ENCODE data around the gene LTBP2.

LTBP2 gene

DNA sequence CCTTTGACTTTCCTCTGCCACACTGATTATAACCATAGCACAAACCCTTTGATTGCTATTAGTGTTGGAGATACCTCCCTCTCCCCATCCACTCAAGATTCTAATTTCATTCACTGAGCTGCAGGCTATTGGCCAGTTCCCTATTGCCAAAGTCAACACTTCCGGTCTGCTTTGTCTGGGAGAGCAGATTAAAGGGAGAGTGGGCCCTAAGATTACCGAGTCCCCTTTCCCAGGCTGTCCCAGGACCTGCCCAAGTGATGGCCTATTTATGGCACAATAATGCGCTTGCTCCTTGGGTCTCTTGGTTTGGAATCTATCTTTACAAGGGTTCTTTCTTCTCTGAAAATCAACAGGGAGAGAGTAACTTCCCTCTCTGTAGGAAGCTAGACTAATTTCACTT is 42.9 kb upstream of the LTBP2 start:
- no peak for DNase-seq (ENCODE audit: low read depth)
- H3K4me3 ChIP-seq (ENCODE audit: control insufficient read depth, low read depth, low read length), result no peak overlapping the region
- TF ChIP-seq, protein P1, sequence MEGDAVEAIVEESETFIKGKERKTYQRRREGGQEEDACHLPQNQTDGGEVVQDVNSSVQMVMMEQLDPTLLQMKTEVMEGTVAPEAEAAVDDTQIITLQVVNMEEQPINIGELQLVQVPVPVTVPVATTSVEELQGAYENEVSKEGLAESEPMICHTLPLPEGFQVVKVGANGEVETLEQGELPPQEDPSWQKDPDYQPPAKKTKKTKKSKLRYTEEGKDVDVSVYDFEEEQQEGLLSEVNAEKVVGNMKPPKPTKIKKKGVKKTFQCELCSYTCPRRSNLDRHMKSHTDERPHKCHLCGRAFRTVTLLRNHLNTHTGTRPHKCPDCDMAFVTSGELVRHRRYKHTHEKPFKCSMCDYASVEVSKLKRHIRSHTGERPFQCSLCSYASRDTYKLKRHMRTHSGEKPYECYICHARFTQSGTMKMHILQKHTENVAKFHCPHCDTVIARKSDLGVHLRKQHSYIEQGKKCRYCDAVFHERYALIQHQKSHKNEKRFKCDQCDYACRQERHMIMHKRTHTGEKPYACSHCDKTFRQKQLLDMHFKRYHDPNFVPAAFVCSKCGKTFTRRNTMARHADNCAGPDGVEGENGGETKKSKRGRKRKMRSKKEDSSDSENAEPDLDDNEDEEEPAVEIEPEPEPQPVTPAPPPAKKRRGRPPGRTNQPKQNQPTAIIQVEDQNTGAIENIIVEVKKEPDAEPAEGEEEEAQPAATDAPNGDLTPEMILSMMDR (IDR thresholded peaks at IDR 0.05; ENCODE audit: control insufficient read depth, insufficient read depth, low read depth, low read length, missing control alignments), result no peak

DNA sequence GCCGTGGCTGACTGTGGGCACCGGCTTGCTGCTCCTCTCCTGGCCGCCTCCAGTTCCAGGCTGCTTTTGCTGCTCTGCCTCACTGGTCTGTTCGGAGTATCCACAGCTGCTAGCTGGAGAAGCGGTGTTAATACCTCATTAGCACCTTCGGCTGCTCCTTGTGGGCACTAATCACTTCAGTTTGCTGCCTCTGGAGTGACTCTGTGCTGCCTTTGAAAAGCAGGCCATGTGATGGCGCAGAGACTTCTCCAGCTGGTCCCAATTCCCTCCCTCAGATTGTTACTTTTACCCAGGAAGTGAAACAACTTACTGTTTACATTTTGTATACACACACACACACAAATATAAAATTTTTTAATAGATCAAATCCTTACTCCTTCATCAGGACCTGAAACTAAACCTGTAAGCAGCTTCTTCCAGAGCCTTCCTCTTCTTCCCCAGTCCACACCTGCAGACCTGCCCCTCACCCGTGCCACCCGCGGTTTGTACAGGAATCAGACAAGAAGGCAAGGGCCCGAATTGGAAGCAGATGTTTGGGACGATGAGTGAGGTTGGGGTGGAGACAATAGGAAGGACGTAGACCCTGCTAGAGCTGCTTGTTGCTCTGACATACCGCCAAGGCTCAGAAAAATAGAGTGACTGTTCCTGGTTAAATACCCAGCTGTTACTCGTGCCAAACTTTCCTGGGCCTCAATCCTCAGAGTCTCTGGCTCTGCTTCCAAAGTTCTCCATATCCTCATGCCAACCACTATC is 41.5 kb upstream of the LTBP2 start:
- no peak for DNase-seq (ENCODE audit: low read depth)
- H3K4me3 ChIP-seq (ENCODE audit: control insufficient read depth, low read depth, low read length), result no peak overlapping the region
- TF ChIP-seq, protein P1 (IDR thresholded peaks at IDR 0.05; ENCODE audit: control insufficient read depth, insufficient read depth, low read depth, low read length, missing control alignments), result no peak

DNA sequence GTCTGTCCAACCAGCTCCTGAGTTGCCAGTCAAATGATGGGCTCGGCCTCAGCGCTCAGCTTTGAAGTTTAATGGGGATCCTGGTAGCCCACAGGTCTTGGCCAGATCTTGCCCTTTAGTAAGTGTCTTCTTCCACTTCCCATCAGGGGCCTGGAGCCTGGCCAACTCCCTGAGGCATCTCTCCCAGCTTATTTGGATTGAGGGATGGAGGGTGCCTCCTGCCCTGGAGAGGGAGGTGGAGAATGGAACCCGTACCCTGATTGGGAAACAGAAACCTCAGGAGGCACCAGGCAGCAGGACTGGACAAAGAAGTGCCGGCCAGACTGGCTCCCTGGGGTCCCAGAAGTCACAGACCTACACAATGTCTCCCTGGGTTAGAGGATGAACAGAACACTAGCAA is 40.5 kb upstream of the LTBP2 start:
- DNase-seq (ENCODE audit: low read depth), result no peak
- TF ChIP-seq, protein P1 (IDR thresholded peaks at IDR 0.05; ENCODE audit: control insufficient read depth, insufficient read depth, low read depth, low read length, missing control alignments), result no peak
- H3K4me3 ChIP-seq (ENCODE audit: control insufficient read depth, low read depth, low read length), result no peak overlapping the region

DNA sequence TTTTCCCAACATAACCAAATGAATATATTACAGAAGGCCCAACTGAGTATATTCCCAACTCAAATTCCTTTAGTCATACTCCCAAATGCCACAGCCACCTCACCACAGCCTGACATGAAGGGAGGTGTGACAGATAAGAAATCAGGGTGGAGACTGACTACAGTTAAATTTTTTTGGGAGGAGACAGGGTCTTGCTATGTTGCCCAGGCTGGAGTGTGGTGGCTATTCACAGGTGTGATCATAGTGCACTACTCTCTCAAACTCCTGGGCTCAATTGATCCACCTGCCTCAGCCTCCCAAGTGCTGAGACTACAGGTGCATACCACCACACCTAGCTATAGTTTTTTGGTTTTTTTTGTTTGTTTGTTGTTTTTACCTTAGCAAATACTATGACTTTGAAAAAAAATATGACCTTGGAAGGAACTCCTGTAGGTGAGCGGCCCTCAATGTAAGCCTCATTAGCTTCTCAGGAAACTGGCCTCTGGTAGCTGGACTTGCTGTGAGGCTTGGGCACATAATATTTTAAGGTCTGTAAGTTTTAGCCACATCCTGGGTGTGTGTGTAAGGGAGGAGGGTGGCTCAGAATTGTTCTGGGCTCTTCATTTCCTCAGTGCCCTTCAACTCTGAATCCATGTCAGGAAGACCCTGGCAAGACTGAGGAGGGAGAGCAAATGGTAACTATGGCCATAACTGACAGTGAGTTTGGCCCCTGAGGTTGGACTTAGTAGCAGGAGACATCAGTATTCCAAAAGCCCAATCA is 39.1 kb upstream of the LTBP2 start:
- H3K4me3 ChIP-seq (ENCODE audit: control insufficient read depth, low read depth, low read length), result no peak overlapping the region
- TF ChIP-seq, protein P1 (IDR thresholded peaks at IDR 0.05; ENCODE audit: control insufficient read depth, insufficient read depth, low read depth, low read length, missing control alignments), result no peak
- DNase-seq (ENCODE audit: low read depth), result no peak

DNA sequence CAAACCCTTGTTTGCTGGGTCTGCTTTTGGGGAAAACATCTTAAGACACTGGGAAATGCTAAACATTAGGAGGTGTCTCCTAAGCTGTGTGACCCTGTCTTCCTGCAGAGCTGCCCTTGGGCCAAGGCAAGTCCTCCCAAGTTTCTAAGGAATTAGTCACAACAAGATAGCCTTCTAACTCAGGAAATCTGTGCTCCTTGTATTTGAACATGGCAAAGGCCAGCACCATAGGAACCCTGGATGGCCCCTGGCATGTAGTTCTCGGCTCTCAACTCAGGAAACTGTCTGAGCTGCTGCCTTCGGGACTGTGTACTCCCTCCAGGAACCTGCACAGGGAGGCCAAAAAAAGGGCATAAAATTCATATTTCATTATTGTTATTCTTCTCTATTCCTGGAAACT is 37.6 kb upstream of the LTBP2 start:
- DNase-seq (ENCODE audit: low read depth), result no peak
- TF ChIP-seq, protein P1 (IDR thresholded peaks at IDR 0.05; ENCODE audit: control insufficient read depth, insufficient read depth, low read depth, low read length, missing control alignments), result no peak
- no peak overlapping the region for H3K4me3 ChIP-seq (ENCODE audit: control insufficient read depth, low read depth, low read length)

DNA sequence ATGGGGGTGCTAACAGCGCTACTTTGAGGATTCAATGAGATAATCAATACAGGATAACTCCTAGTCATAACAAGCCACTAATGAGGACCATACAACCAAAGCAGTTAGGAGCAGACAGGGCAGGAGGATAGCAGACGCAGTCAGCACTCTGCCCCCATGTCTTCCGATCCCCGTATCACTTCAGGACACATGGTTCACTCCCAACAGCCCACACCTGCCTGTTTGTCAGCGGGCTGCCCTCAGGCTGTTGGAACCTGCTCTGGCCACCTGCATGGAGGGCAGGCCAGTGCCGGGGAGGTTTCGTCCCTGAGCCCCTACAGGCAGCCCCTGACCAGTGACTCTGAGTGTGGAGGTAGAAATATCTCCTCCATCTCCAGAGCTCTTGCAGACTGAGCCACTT is 37.1 kb upstream of the LTBP2 start:
- H3K4me3 ChIP-seq (ENCODE audit: control insufficient read depth, low read depth, low read length), result no peak overlapping the region
- TF ChIP-seq, protein P1 (IDR thresholded peaks at IDR 0.05; ENCODE audit: control insufficient read depth, insufficient read depth, low read depth, low read length, missing control alignments), result no peak
- DNase-seq (ENCODE audit: low read depth), result no peak
